Effector memory CD8-positive, alpha-beta T cell (primary cell): ENCODE results near the gene C10orf71.
A peak's percentile ranks its signal among the peaks of the same experiment; 100 is the strongest.

Experiments
- ATAC-seq: fragments of 150-1000 bp; cut with Tn5 transposase; replicated peaks from 2 replicates; pipeline ENCODE4 v1.10.0; 2021; ENCODE audit warnings: mild to moderate bottlenecking, moderate library complexity
- DNase-seq, 3 experiments: peaks; one replicate each; pipeline ENCODE4 v3.0.0; 2021
- H3K27ac Mint-ChIP-seq, 2 donors: one replicate each; pipeline ENCODE4 v1.8.0; 2022; ENCODE audit warnings: mild to moderate bottlenecking in 2 of 2, mixed read lengths in 2 of 2, moderate library complexity in 2 of 2
- H3K27me3 Mint-ChIP-seq, 2 donors: one replicate each; pipeline ENCODE4 v1.8.0; 2022; ENCODE audit warnings: mixed read lengths in 2 of 2
- H3K36me3 Mint-ChIP-seq: one replicate; pipeline ENCODE4 v1.8.0; 2022; ENCODE audit warnings: mild to moderate bottlenecking, moderate library complexity, mixed read lengths; ENCODE audit not compliant: insufficient read depth
- H3K4me1 Mint-ChIP-seq, 2 donors: one replicate each; pipeline ENCODE4 v1.8.0; 2022; ENCODE audit warnings: low read depth in 2 of 2, mixed read lengths in 2 of 2
- H3K4me3 Mint-ChIP-seq, 2 donors: one replicate each; pipeline ENCODE4 v1.8.0; 2022; ENCODE audit warnings: mild to moderate bottlenecking in 2 of 2, mixed read lengths in 2 of 2, moderate library complexity in 2 of 2
- H3K9me3 Mint-ChIP-seq, 2 donors: one replicate each; pipeline ENCODE4 v1.8.0; 2022; ENCODE audit warnings: mixed read lengths in 2 of 2

C10orf71 gene

GRCh38 chr10:49279015-49279880, 19.7 kb upstream of the C10orf71 start:
- peaks cover 4 to 11% of the 10 kb centered on the region in 2 donors for H3K4me1 Mint-ChIP-seq
- peak overlapping the region in 1 of 2 donors; percentile 15 for H3K27ac Mint-ChIP-seq
- H3K4me3 Mint-ChIP-seq = no peak overlapping the region
- DNase-seq = no peak
- ATAC-seq = no peak
- H3K27me3 Mint-ChIP-seq = no peaks in the 10 kb centered on the region
- H3K9me3 Mint-ChIP-seq = no peaks in the 10 kb centered on the region
- no peaks in the 10 kb centered on the region for H3K36me3 Mint-ChIP-seq

GRCh38 chr10:49280001-49280408, 19.0 kb upstream of the C10orf71 start:
- H3K27me3 Mint-ChIP-seq = no peaks in the 10 kb centered on the region
- H3K4me1 Mint-ChIP-seq = peaks cover 4 to 12% of the 10 kb centered on the region in 2 donors
- H3K27ac Mint-ChIP-seq = peak overlapping the region in 1 of 2 donors; percentile 15
- DNase-seq (no peak), ATAC-seq (peak; percentile 36)
- no peak overlapping the region for H3K4me3 Mint-ChIP-seq
- no peaks in the 10 kb centered on the region for H3K36me3 Mint-ChIP-seq
- H3K9me3 Mint-ChIP-seq = no peaks in the 10 kb centered on the region

- ATAC-seq (no peak), DNase-seq (no peak)
- H3K4me1 Mint-ChIP-seq = peaks cover 4 to 16% of the 10 kb centered on the region in 2 donors
- no peak overlapping the region for H3K27ac Mint-ChIP-seq
- no peaks in the 10 kb centered on the region for H3K9me3 Mint-ChIP-seq
- H3K27me3 Mint-ChIP-seq = no peaks in the 10 kb centered on the region
- no peak overlapping the region for H3K4me3 Mint-ChIP-seq
- no peaks in the 10 kb centered on the region for H3K36me3 Mint-ChIP-seq
Measured at GRCh38 chr10:49281461-49281860, 17.5 kb upstream of the C10orf71 start.

GRCh38 chr10:49282306-49282705, 16.7 kb upstream of the C10orf71 start:
- no peak overlapping the region for H3K4me3 Mint-ChIP-seq
- H3K4me1 Mint-ChIP-seq = peaks cover 4 to 12% of the 10 kb centered on the region in 2 donors
- no peak for DNase-seq
- no peaks in the 10 kb centered on the region for H3K27me3 Mint-ChIP-seq
- H3K9me3 Mint-ChIP-seq = no peaks in the 10 kb centered on the region
- no peak overlapping the region for H3K27ac Mint-ChIP-seq
- H3K36me3 Mint-ChIP-seq = no peaks in the 10 kb centered on the region
- ATAC-seq = no peak

- ATAC-seq (peak; percentile 17), DNase-seq (no peak)
- Mint-ChIP-seq H3K4me3 (no peak overlapping the region), H3K36me3 (no peaks in the 10 kb centered on the region), H3K27ac (peak overlapping the region in 1 of 2 donors; percentile 44), H3K4me1 (peaks cover 4 to 12% of the 10 kb centered on the region in 2 donors), H3K9me3 (no peaks in the 10 kb centered on the region), H3K27me3 (no peaks in the 10 kb centered on the region)
Measured at GRCh38 chr10:49282879-49283341, 16.1 kb upstream of the C10orf71 start.

GRCh38 chr10:49283491-49283890, 15.5 kb upstream of the C10orf71 start:
- DNase-seq (no peak), ATAC-seq (no peak)
- no peaks in the 10 kb centered on the region for H3K9me3 Mint-ChIP-seq
- no peaks in the 10 kb centered on the region for H3K36me3 Mint-ChIP-seq
- no peak overlapping the region for H3K27ac Mint-ChIP-seq
- H3K4me1 Mint-ChIP-seq = peaks cover 4 to 12% of the 10 kb centered on the region in 2 donors
- H3K27me3 Mint-ChIP-seq = no peaks in the 10 kb centered on the region
- no peak overlapping the region for H3K4me3 Mint-ChIP-seq

GRCh38 chr10:49284356-49284755, 14.6 kb upstream of the C10orf71 start:
- peaks cover 4 to 12% of the 10 kb centered on the region in 2 donors for H3K4me1 Mint-ChIP-seq
- no peak for ATAC-seq

GRCh38 chr10:49285232-49285631, 13.7 kb upstream of the C10orf71 start:
- H3K27ac Mint-ChIP-seq = no peak overlapping the region
- H3K4me1 Mint-ChIP-seq = peaks cover 0 to 5% of the 10 kb centered on the region in 2 donors

More at GRCh38 chr10:49284356-49284755, 14.6 kb upstream of the C10orf71 start:
- H3K36me3 Mint-ChIP-seq = no peaks in the 10 kb centered on the region
- H3K9me3 Mint-ChIP-seq = no peaks in the 10 kb centered on the region
- H3K4me3 Mint-ChIP-seq = no peak overlapping the region
- no peaks in the 10 kb centered on the region for H3K27me3 Mint-ChIP-seq
- DNase-seq = no peak
- H3K27ac Mint-ChIP-seq = no peak overlapping the region

GRCh38 chr10:49286686-49287085, 12.3 kb upstream of the C10orf71 start:
- no peak overlapping the region for H3K27ac Mint-ChIP-seq
- H3K27me3 Mint-ChIP-seq = peaks cover 2 to 5% of the 10 kb centered on the region in 2 donors

More at GRCh38 chr10:49285232-49285631, 13.7 kb upstream of the C10orf71 start:
- Mint-ChIP-seq H3K27me3 (peaks cover 0 to 5% of the 10 kb centered on the region in 2 donors), H3K9me3 (no peaks in the 10 kb centered on the region), H3K36me3 (no peaks in the 10 kb centered on the region), H3K4me3 (no peak overlapping the region)
- DNase-seq = no peak
- ATAC-seq = peak; percentile 8

GRCh38 chr10:49287689-49288340, 11.2 kb upstream of the C10orf71 start:
- Mint-ChIP-seq H3K4me3 (no peak overlapping the region), H3K4me1 (peaks cover 0 to 5% of the 10 kb centered on the region in 2 donors), H3K36me3 (no peaks in the 10 kb centered on the region), H3K27me3 (peaks cover 9 to 13% of the 10 kb centered on the region in 2 donors), H3K9me3 (no peaks in the 10 kb centered on the region), H3K27ac (no peak overlapping the region)
- ATAC-seq (no peak), DNase-seq (no peak)

More at GRCh38 chr10:49286686-49287085, 12.3 kb upstream of the C10orf71 start:
- Mint-ChIP-seq H3K4me3 (no peak overlapping the region), H3K4me1 (peaks cover 0 to 5% of the 10 kb centered on the region in 2 donors), H3K9me3 (no peaks in the 10 kb centered on the region), H3K36me3 (no peaks in the 10 kb centered on the region)
- ATAC-seq = no peak
- no peak for DNase-seq

GRCh38 chr10:49288341-49289065, 10.5 kb upstream of the C10orf71 start:
- DNase-seq (no peak), ATAC-seq (no peak)
- H3K9me3 Mint-ChIP-seq = no peaks in the 10 kb centered on the region
- H3K4me1 Mint-ChIP-seq = peaks cover 0 to 5% of the 10 kb centered on the region in 2 donors
- H3K27me3 Mint-ChIP-seq = peaks cover 9 to 18% of the 10 kb centered on the region in 2 donors
- H3K27ac Mint-ChIP-seq = no peak overlapping the region
- no peaks in the 10 kb centered on the region for H3K36me3 Mint-ChIP-seq
- H3K4me3 Mint-ChIP-seq = no peak overlapping the region

GRCh38 chr10:49289480-49289879, 9.5 kb upstream of the C10orf71 start:
- H3K4me3 Mint-ChIP-seq = no peak overlapping the region
- H3K9me3 Mint-ChIP-seq = no peaks in the 10 kb centered on the region
- DNase-seq (no peak), ATAC-seq (no peak)
- H3K4me1 Mint-ChIP-seq = peaks cover 0 to 5% of the 10 kb centered on the region in 2 donors
- H3K27ac Mint-ChIP-seq = no peak overlapping the region
- no peaks in the 10 kb centered on the region for H3K36me3 Mint-ChIP-seq
- H3K27me3 Mint-ChIP-seq = peaks cover 9 to 18% of the 10 kb centered on the region in 2 donors

GRCh38 chr10:49290131-49290530, 8.8 kb upstream of the C10orf71 start:
- no peak for DNase-seq
- H3K36me3 Mint-ChIP-seq = no peaks in the 10 kb centered on the region
- ATAC-seq = no peak
- no peak overlapping the region for H3K4me3 Mint-ChIP-seq
- peaks cover 0 to 3% of the 10 kb centered on the region in 2 donors for H3K4me1 Mint-ChIP-seq
- peaks cover 9 to 18% of the 10 kb centered on the region in 2 donors for H3K27me3 Mint-ChIP-seq
- no peak overlapping the region for H3K27ac Mint-ChIP-seq
- H3K9me3 Mint-ChIP-seq = no peaks in the 10 kb centered on the region
